HepG2 (cell line): ENCODE results near the gene ZNF593OS.

Experiments
- CHD2 ChIP-seq: IDR thresholded peaks from 2 replicates; pipeline ENCODE4 v1.6.1; 2011; ENCODE audit warnings: low read depth, low read length, improper control_type of control experiment
- POLR2A ChIP-seq, 2 experiments: IDR thresholded peaks; 2 replicates each; pipeline ENCODE4 v1.6.1; 2011; ENCODE audit warnings: low read depth in 2 of 2, low read length in 2 of 2, mild to moderate bottlenecking in 1 of 2, moderate library complexity in 1 of 2; ENCODE audit not compliant: insufficient read depth in 1 of 2
- TARDBP ChIP-seq: sonication (generic); formaldehyde crosslinking; IDR thresholded peaks from 2 replicates; pipeline ENCODE4 v1.8.0; 2022; ENCODE audit warnings: mild to moderate bottlenecking, missing genetic modification reagents

DNA sequence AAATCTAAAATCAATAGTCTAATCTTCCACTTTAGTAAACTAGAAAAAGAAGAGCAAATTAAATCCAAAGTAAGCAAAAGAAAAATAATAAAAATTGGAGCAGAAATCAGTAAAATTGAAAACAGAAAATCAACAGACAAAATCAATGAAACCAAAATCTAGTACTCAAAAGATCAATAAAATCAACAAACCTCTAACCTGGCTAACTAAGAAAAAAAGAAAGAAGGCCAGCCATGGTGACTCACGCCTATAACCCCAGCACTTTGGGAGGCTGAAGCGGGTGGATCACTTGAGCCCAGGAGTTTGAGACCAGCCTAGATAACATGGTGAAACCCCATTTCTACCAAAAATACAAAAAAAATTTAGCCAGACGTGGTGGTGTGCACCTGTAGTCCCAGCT lies 37.2 kb downstream of the ZNF593OS start:
- TF ChIP-seq TARDBP (CRISPR knock-in tag) (no peak), CHD2 (no peak), POLR2A (IDR thresholded peaks at IDR 0.05; ENCODE audit: insufficient read depth in 1 of 2, low read depth in 2 of 2, low read length in 2 of 2) (no peak)
